Nephron progenitor cell (in vitro differentiated cells): Measurements from ENCODE around the gene ZNF248.

Experiments used
- DNase-seq: peaks from one replicate; pipeline ENCODE4 v3.0.0; 2021
- H3K27ac Mint-ChIP-seq: 2 replicates; pipeline ENCODE4 v1.8.0; 2021; ENCODE audit warnings: mild to moderate bottlenecking, moderate library complexity, mixed read lengths
- H3K27me3 Mint-ChIP-seq: 2 replicates; pipeline ENCODE4 v1.8.0; 2021; ENCODE audit warnings: mild to moderate bottlenecking, low read depth, mixed read lengths; ENCODE audit not compliant: poor library complexity
- H3K36me3 Mint-ChIP-seq: 2 replicates; pipeline ENCODE4 v1.8.0; 2021; ENCODE audit warnings: low read depth, mixed read lengths
- H3K4me1 Mint-ChIP-seq: 2 replicates; pipeline ENCODE4 v1.8.0; 2021; ENCODE audit warnings: mixed read lengths
- H3K4me3 Mint-ChIP-seq: 2 replicates; pipeline ENCODE4 v1.8.0; 2021; ENCODE audit warnings: mild to moderate bottlenecking, moderate library complexity, mixed read lengths
- H3K9me3 Mint-ChIP-seq: 2 replicates; pipeline ENCODE4 v1.8.0; 2021; ENCODE audit warnings: mild to moderate bottlenecking, moderate library complexity, mixed read lengths
- TF ChIP-seq, protein P1 (sequence below): fragments of 200-600 bp; sonication (generic); IDR thresholded peaks from 2 replicates; pipeline ENCODE4 v1.5.0; 2021; ENCODE audit warnings: antibody characterized with exemption

Gene ZNF248

DNA sequence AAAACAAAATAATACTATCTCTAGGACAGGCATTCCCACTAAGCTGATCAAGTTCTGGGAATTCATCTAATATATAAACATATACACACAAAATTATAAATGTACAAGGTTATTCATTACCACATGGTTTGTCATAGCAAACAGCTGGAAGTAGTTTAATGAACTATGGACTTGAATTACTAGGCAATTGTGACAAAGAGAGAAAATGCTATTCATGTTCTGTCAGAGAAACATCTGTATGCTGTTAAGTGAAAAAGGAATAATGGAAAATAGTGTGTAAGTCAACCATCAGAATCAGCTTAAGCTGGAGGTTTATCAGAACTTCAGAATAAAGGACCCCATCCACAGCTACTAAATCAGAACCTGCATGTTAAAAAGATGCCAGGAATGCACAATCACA lies 2.8 kb downstream of the ZNF248 start:
- no peak overlapping the region for H3K4me3 Mint-ChIP-seq
- no peak for DNase-seq
- H3K9me3 Mint-ChIP-seq, result peaks cover 82% of the 10 kb centered on the region
- H3K36me3 Mint-ChIP-seq, result peaks cover 49% of the 10 kb centered on the region
- H3K27me3 Mint-ChIP-seq, result no peaks in the 10 kb centered on the region
- TF ChIP-seq, protein P1, sequence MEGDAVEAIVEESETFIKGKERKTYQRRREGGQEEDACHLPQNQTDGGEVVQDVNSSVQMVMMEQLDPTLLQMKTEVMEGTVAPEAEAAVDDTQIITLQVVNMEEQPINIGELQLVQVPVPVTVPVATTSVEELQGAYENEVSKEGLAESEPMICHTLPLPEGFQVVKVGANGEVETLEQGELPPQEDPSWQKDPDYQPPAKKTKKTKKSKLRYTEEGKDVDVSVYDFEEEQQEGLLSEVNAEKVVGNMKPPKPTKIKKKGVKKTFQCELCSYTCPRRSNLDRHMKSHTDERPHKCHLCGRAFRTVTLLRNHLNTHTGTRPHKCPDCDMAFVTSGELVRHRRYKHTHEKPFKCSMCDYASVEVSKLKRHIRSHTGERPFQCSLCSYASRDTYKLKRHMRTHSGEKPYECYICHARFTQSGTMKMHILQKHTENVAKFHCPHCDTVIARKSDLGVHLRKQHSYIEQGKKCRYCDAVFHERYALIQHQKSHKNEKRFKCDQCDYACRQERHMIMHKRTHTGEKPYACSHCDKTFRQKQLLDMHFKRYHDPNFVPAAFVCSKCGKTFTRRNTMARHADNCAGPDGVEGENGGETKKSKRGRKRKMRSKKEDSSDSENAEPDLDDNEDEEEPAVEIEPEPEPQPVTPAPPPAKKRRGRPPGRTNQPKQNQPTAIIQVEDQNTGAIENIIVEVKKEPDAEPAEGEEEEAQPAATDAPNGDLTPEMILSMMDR, result no peak
- H3K27ac Mint-ChIP-seq, result no peak overlapping the region
- peaks cover 22% of the 10 kb centered on the region for H3K4me1 Mint-ChIP-seq

DNA sequence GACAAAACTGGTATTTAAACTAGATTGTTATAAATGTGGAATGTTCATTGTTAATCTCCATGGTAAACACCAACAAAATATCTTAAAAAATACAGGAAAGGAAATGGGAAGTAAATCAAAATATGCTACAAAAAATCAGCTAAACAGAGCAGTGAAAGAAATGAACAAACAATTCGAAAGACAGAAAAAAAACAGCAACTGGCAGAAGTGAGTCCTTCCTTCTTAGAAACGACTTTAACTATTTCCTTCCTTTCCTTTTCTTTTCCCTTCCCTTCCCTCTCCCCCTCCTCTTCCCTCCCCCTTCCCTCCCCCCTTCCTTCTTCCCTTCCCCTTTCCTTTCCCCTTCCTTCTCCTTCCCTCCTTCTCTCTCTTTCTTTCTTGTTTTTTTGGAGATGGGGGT lies 12.8 kb downstream of the ZNF248 start:
- Mint-ChIP-seq H3K27me3 (no peaks in the 10 kb centered on the region), H3K36me3 (peaks cover 97% of the 10 kb centered on the region), H3K4me3 (no peak overlapping the region), H3K9me3 (peaks cover 97% of the 10 kb centered on the region), H3K4me1 (no peaks in the 10 kb centered on the region), H3K27ac (no peak overlapping the region)
- TF ChIP-seq, protein P1, result no peak
- DNase-seq, result no peak

DNA sequence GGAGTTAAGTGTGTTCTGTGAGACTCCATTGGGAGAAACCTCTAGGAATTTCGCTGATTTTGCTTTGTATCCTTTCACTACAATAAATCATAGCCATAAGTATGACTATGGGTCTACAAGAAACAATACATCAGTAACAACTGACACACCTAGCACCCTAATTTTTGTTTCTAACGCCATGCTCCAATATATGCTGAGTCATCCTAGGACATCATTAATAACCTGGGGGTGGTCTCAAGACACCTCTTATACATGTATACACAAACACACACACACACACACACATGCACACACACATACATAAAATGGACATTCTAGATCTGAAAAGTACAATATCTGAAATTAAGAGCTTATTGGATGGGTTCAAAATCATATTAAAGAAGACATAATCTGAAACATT lies 18.2 kb downstream of the ZNF248 start:
- Mint-ChIP-seq H3K27me3 (no peaks in the 10 kb centered on the region), H3K4me1 (no peaks in the 10 kb centered on the region), H3K9me3 (peaks cover 97% of the 10 kb centered on the region), H3K36me3 (peaks cover 99% of the 10 kb centered on the region), H3K27ac (no peak overlapping the region), H3K4me3 (no peak overlapping the region)
- TF ChIP-seq, protein P1, result no peak
- no peak for DNase-seq

DNA sequence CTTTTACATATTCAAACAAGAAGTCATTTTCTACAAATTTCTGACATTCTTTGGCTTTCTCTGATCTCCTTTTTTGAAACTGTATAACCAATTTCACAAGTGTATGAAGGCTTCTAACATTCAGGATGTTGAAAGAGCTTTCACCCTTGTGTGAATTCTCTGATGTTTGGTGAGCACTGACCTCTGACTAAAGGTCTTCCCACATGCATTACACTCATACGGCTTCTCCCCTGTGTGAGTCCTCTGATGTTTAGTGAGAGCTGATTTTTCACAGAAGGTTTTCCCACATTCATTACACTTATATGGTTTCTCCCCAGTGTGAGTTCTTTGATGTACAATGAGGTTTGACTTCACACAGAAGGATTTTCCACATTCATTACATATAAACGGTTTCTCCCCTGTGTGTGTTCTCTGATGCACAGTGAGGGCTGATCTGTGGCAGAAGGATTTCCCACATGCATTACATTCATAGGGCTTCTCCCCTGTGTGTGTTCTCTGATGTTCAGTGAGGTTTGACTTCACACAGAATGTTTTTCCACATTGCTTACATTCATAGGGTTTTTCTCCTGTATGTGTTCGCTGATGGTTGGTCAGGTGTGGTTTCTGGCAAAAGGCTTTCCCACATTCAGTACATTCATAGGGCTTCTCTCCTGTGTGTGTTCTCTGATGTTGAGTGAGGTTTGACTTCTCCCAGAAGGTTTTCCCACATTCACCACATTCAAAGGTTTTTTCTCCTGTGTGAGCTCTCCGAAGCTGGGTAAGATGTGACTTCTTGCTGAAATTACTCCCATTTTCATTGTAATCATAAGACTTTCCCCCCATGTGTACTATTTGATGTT lies 25.7 kb downstream of the ZNF248 start:
- H3K4me1 Mint-ChIP-seq, result no peaks in the 10 kb centered on the region
- no peak overlapping the region for H3K27ac Mint-ChIP-seq
- TF ChIP-seq, protein P1, result no peak
- peaks cover 100% of the 10 kb centered on the region for H3K9me3 Mint-ChIP-seq
- no peak overlapping the region for H3K4me3 Mint-ChIP-seq
- no peak for DNase-seq
- peaks cover 100% of the 10 kb centered on the region for H3K36me3 Mint-ChIP-seq
- peaks cover 4% of the 10 kb centered on the region for H3K27me3 Mint-ChIP-seq

DNA sequence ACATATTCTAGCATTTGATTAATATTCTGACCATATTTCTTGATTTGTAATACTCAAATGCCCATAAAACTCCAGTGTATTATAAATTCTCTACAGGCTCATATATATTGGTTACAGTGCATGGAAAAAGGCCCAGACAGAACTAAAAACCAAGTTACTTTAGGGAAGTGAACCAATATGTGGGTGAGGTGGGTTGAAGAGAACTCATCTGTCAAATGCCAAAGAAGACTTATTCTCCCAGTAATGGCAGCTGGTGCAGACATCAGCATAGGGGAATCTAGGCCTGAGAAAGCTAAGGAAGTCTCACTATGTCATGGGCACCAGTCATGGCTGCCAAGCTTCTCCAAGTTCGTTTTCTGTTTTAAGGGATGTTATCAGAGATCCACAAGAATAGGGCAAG lies 30.6 kb downstream of the ZNF248 start:
- Mint-ChIP-seq H3K4me1 (no peaks in the 10 kb centered on the region), H3K9me3 (peaks cover 92% of the 10 kb centered on the region)

More for the DNA sequence above, 30.6 kb downstream of the ZNF248 start:
- no peak for DNase-seq
- H3K27me3 Mint-ChIP-seq, result peaks cover 7% of the 10 kb centered on the region
- TF ChIP-seq, protein P1, result no peak
- H3K36me3 Mint-ChIP-seq, result peaks cover 75% of the 10 kb centered on the region
- no peak overlapping the region for H3K27ac Mint-ChIP-seq
- H3K4me3 Mint-ChIP-seq, result no peak overlapping the region
